HepG2 (cell line): Measurements from ENCODE around the gene CCND1. TPM values are rescaled to one million over a fixed set of nuclear protein-coding genes. Genes with fewer than 3 reads are reported as not detected.

Experiments
- CBX1 ChIP-seq: IDR thresholded peaks from one replicate; pipeline ENCODE4 v1.6.1; 2016; ENCODE audit warnings: antibody characterized with exemption, low read depth
- CENPBD1 ChIP-seq: sonication (generic); formaldehyde crosslinking; IDR thresholded peaks from 2 replicates; pipeline ENCODE4 v1.8.0; 2022; ENCODE audit warnings: missing genetic modification reagents, low read depth, mild to moderate bottlenecking, borderline replicate concordance
- CHCHD3 ChIP-seq: sonication (generic); formaldehyde crosslinking; IDR thresholded peaks from 2 replicates; pipeline ENCODE4 v1.8.0; 2022; ENCODE audit warnings: mild to moderate bottlenecking, missing genetic modification reagents, moderate library complexity
- FOXA3 ChIP-seq: IDR thresholded peaks from 2 replicates; pipeline ENCODE4 v1.6.1; 2016; ENCODE audit warnings: missing genetic modification reagents, missing compliant biosample characterization
- GFI1 ChIP-seq: sonication (generic); formaldehyde crosslinking; IDR thresholded peaks from 2 replicates; pipeline ENCODE4 v1.5.0; 2020; ENCODE audit warnings: missing genetic modification reagents, mild to moderate bottlenecking, borderline replicate concordance
- HES4 ChIP-seq: sonication (generic); formaldehyde crosslinking; IDR thresholded peaks from 2 replicates; pipeline ENCODE4 v1.9.0; 2021; ENCODE audit warnings: mild to moderate bottlenecking, missing genetic modification reagents, borderline replicate concordance
- IRX3 ChIP-seq: sonication (generic); formaldehyde crosslinking; IDR thresholded peaks from 2 replicates; pipeline ENCODE4 v1.8.1; 2023; ENCODE audit warnings: mild to moderate bottlenecking, low read depth, missing genetic modification reagents, borderline replicate concordance
- MED13 ChIP-seq: sonication (generic); formaldehyde crosslinking; IDR thresholded peaks from 2 replicates; pipeline ENCODE4 v1.5.0; 2020; ENCODE audit warnings: missing genetic modification reagents
- MIER3 ChIP-seq: IDR thresholded peaks from 2 replicates; pipeline ENCODE4 v1.6.1; 2016; ENCODE audit warnings: missing compliant biosample characterization, borderline replicate concordance
- NFE2L1 ChIP-seq: sonication (generic); formaldehyde crosslinking; IDR thresholded peaks from 2 replicates; pipeline ENCODE4 v1.4.0; 2020; ENCODE audit warnings: missing genetic modification reagents, mild to moderate bottlenecking, borderline replicate concordance
- NR2F2 ChIP-seq: IDR thresholded peaks from 2 replicates; pipeline ENCODE4 v1.6.1; 2012; ENCODE audit warnings: low read depth, inconsistent platforms, borderline replicate concordance
- PAX8 ChIP-seq: sonication (generic); formaldehyde crosslinking; IDR thresholded peaks from 2 replicates; pipeline ENCODE4 v1.8.0; 2022; ENCODE audit warnings: mild to moderate bottlenecking, missing genetic modification reagents, borderline replicate concordance
- RFXANK ChIP-seq: IDR thresholded peaks from 2 replicates; pipeline ENCODE4 v1.6.1; 2016
- SOX5 ChIP-seq: IDR thresholded peaks from 2 replicates; pipeline ENCODE4 v1.6.1; 2016; ENCODE audit warnings: borderline replicate concordance
- SP140L ChIP-seq: sonication (generic); formaldehyde crosslinking; IDR thresholded peaks from 2 replicates; pipeline ENCODE4 v1.4.0; 2020; ENCODE audit warnings: missing genetic modification reagents, borderline replicate concordance
- SP2 ChIP-seq: sonication (generic); formaldehyde crosslinking; IDR thresholded peaks from 2 replicates; pipeline ENCODE4 v1.5.1; 2020; ENCODE audit warnings: mild to moderate bottlenecking, missing genetic modification reagents
- UBTF ChIP-seq: sonication (generic); formaldehyde crosslinking; IDR thresholded peaks from 2 replicates; pipeline ENCODE4 v1.4.0; 2020; ENCODE audit warnings: mild to moderate bottlenecking, missing genetic modification reagents
- ZBTB7B ChIP-seq: sonication (generic); formaldehyde crosslinking; IDR thresholded peaks from 2 replicates; pipeline ENCODE4 v1.4.0; 2020; ENCODE audit warnings: missing genetic modification reagents
- ZNF333 ChIP-seq: sonication (generic); formaldehyde crosslinking; IDR thresholded peaks from 2 replicates; pipeline ENCODE4 v1.4.0; 2020; ENCODE audit warnings: mild to moderate bottlenecking, missing genetic modification reagents, borderline replicate concordance
- ZNF563 ChIP-seq: sonication (generic); formaldehyde crosslinking; IDR thresholded peaks from 2 replicates; pipeline ENCODE4 v1.8.0; 2022; ENCODE audit warnings: mild to moderate bottlenecking, moderate library complexity, missing genetic modification reagents
- ZNF605 ChIP-seq: sonication (generic); formaldehyde crosslinking; IDR thresholded peaks from 2 replicates; pipeline ENCODE4 v1.8.0; 2022; ENCODE audit warnings: mild to moderate bottlenecking, missing genetic modification reagents
- ZNF639 ChIP-seq: conservative IDR thresholded peaks from 2 replicates; pipeline ENCODE4 v1.6.1; 2018; ENCODE audit warnings: missing genetic modification reagents
- ZSCAN31 ChIP-seq: sonication (generic); formaldehyde crosslinking; IDR thresholded peaks from 2 replicates; pipeline ENCODE4 v1.5.0; 2020; ENCODE audit warnings: low read depth, mild to moderate bottlenecking, missing genetic modification reagents
- polyA plus RNA-seq, 8 experiments: library from polyadenylated mRNA; depleted of rRNA in 3 of 8; stranded (reverse) in 7 of 8; unstranded in 1 of 8; fragments of >200 nt; fragmentation: Illumina TruSeq in 4 of 8; extraction: Trizol in 4 of 8; gene quantifications; 2 replicates each; pipeline versions ENCODE4 v1.2.1 to v1.2.3, GENCODE V29; 2011 to 2016; ENCODE audit warnings: low read depth in 4 of 8, missing spikeins in 1 of 8, mixed read lengths in 1 of 8; ENCODE audit not compliant: insufficient read depth in 1 of 8
- total RNA-seq, 5 experiments: library from RNA; depleted of rRNA; stranded (reverse); fragments of >200 nt; fragmentation: Illumina TruSeq; extraction: Trizol; gene quantifications; 2 replicates each; pipeline ENCODE4 v1.2.3, GENCODE V29; 2016; ENCODE audit warnings: low read depth in 1 of 5

The CCND1 gene
- total and polyA plus RNA-seq, 2 of the 13 experiments (the other 11 are each of a cell fraction or from before 2014, with no cell fraction given), result 107 to 136 TPM

- TF ChIP-seq GFI1 (CRISPR knock-in tag), result peak; percentile 64; the same call in 1 of the 2 replicates
- no peak for TF ChIP-seq ZNF605 (CRISPR knock-in tag)
- no peak for TF ChIP-seq NFE2L1 (CRISPR knock-in tag)
- no peak for TF ChIP-seq HES4 (CRISPR knock-in tag)
- no peak for TF ChIP-seq MIER3 (CRISPR knock-in tag)
- no peak for TF ChIP-seq ZNF639
- TF ChIP-seq SOX5 (CRISPR knock-in tag), result no peak
- TF ChIP-seq CENPBD1 (CRISPR knock-in tag), result no peak
- TF ChIP-seq RFXANK (CRISPR knock-in tag), result peak; percentile 97
- TF ChIP-seq ZSCAN31, result peak; percentile 75; the same call in 1 of the 2 replicates
- TF ChIP-seq CBX1, result no peak
- TF ChIP-seq FOXA3 (CRISPR knock-in tag), result no peak
- TF ChIP-seq PAX8 (CRISPR knock-in tag), result no peak
- no peak for TF ChIP-seq IRX3
- no peak for TF ChIP-seq ZNF563
- no peak for TF ChIP-seq ZNF333 (CRISPR knock-in tag)
- TF ChIP-seq SP140L (CRISPR knock-in tag), result no peak
- peak; percentile 53; the same call in 1 of the 2 replicates for TF ChIP-seq MED13 (CRISPR knock-in tag)
- TF ChIP-seq UBTF (CRISPR knock-in tag), result peak; percentile 64
- no peak for TF ChIP-seq NR2F2
- no peak for TF ChIP-seq SP2
- TF ChIP-seq CHCHD3 (CRISPR knock-in tag), result no peak
- peak; percentile 35; the same call in 1 of the 2 replicates for TF ChIP-seq ZBTB7B (CRISPR knock-in tag)
Measured at GRCh38 chr11:69638941-69639681, 1.8 kb upstream of the CCND1 start (continued).
